ENCODE data around the gene TAF11. TPM values are rescaled to one million over a fixed set of nuclear protein-coding genes. Genes with fewer than 3 reads are reported as not detected.

Gene TAF11
- total and polyA plus RNA-seq, 2 donors (not counting 3 experiments of a cell fraction or from before 2014, with no cell fraction given) = 30.7 to 37.1 TPM

GRCh38 chr6:34909320-34909883, 21.6 kb upstream of the TAF11 start:
- Histone ChIP-seq H3K27me3 (ENCODE audit: control insufficient read depth in 2 of 2, insufficient read depth in 2 of 2, low read length in 2 of 2) (no peaks in the 10 kb centered on the region), H3K4me2 (ENCODE audit: insufficient read depth, low read length) (no peak overlapping the region), H3K4me1 (ENCODE audit: control insufficient read depth, extremely low read depth, insufficient read depth, low read length) (peaks cover 16% of the 10 kb centered on the region), H3K36me3 (ENCODE audit: control insufficient read depth in 2 of 2, extremely low read depth in 1 of 2, insufficient read depth in 2 of 2, low read length in 2 of 2) (no peaks in the 10 kb centered on the region), H3K79me2 (ENCODE audit: control insufficient read depth, insufficient read depth, low read length) (peaks cover 5% of the 10 kb centered on the region), H4K20me1 (replicated peaks; ENCODE audit: control insufficient read depth, extremely low read depth, insufficient read depth, low read length) (no peaks in the 10 kb centered on the region), H3K4me3 (replicated peaks in 1 of 3; ENCODE audit: insufficient read depth in 1 of 3, low read depth in 1 of 3, low read length in 3 of 3) (no peak overlapping the region), H3K9ac (replicated peaks; ENCODE audit: extremely low read depth, insufficient read depth, low read length) (no peak overlapping the region), H3K9me1 (replicated peaks; ENCODE audit: control insufficient read depth, extremely low read depth, insufficient read depth, low read length) (no peaks in the 10 kb centered on the region), H3K27ac (ENCODE audit: insufficient read depth, low read depth, low read length) (no peak overlapping the region), H3K9me3 (replicated peaks; ENCODE audit: control insufficient read depth, insufficient read depth, low read length) (no peaks in the 10 kb centered on the region), H2AFZ (ENCODE audit: low read depth, low read length) (no peak overlapping the region)
- ChIA-PET POLR2A (no interaction called here), CTCF (no interaction called here)
- dilution Hi-C loops (cut with MboI; ENCODE audit: extremely low pct_ligation_motif_present, low sequenced_read_pairs) = no loop called here
- no peak for DNase-seq (ENCODE audit: low read depth, low spot score)
- TF ChIP-seq JUN (IDR thresholded peaks at IDR 0.05; ENCODE audit: borderline replicate concordance, insufficient read depth, insufficient read length, low read depth) (no peak), CTCF (IDR thresholded peaks at IDR 0.05; ENCODE audit: extremely low read depth in 1 of 2, insufficient read depth in 1 of 2, low read depth in 1 of 2, low read length in 2 of 2) (no peak), MAX (IDR thresholded peaks at IDR 0.05; ENCODE audit: insufficient read depth, insufficient read length) (no peak), GATA2 (IDR thresholded peaks at IDR 0.05; ENCODE audit: insufficient read depth, insufficient read length, low read depth, low read length) (no peak), MYC (IDR thresholded peaks at IDR 0.05; ENCODE audit: low read depth, low read length) (no peak), EZH2 (IDR thresholded peaks at IDR 0.05; ENCODE audit: borderline replicate concordance, low read depth, low read length, severe bottlenecking) (no peak), POLR2AphosphoS5 (IDR thresholded peaks at IDR 0.05; ENCODE audit: insufficient read depth, low read depth, low read length) (no peak), POLR2A (IDR thresholded peaks at IDR 0.05; ENCODE audit: low read depth, low read length) (no peak), FOS (IDR thresholded peaks at IDR 0.05; ENCODE audit: borderline replicate concordance, insufficient read depth, low read length) (no peak)
- no TSS peak for BruUV-seq (replicated peaks)
- intact Hi-C loops (cut with micrococcal nuclease) = no loop called here
- FAIRE-seq = no peak

Data from endothelial cell of umbilical vein (primary cell).